H9 (cell line): ENCODE results near the gene ERP29. TPM values are rescaled to one million over a fixed set of nuclear protein-coding genes. Genes with fewer than 3 reads are reported as not detected.

ENCODE experiments used
- DNase-seq: peaks from one replicate; pipeline ENCODE4 v3.0.0-alpha.2; 2017
- H2AFZ ChIP-seq: one replicate; pipeline ENCODE4 v1.6.1; 2013; ENCODE audit warnings: mild to moderate bottlenecking, low read length, control low read depth, moderate library complexity
- H2AK5ac ChIP-seq: 2 replicates; pipeline ENCODE4 v1.6.1; 2013; ENCODE audit warnings: low read length, control low read depth, mixed read lengths; ENCODE audit not compliant: insufficient read length
- H2BK120ac ChIP-seq: one replicate; pipeline ENCODE4 v1.6.1; 2013; ENCODE audit warnings: low read depth, mild to moderate bottlenecking, low read length, control low read depth, inconsistent platforms; ENCODE audit not compliant: poor library complexity, severe bottlenecking
- H2BK12ac ChIP-seq: 2 replicates; pipeline ENCODE4 v1.6.1; 2013; ENCODE audit warnings: low read length, control low read depth, mixed read lengths, low read depth; ENCODE audit not compliant: insufficient read length
- H2BK15ac ChIP-seq: 2 replicates; pipeline ENCODE4 v1.6.1; 2013; ENCODE audit warnings: low read depth, low read length, control low read depth
- H2BK20ac ChIP-seq: one replicate; pipeline ENCODE4 v1.6.1; 2013; ENCODE audit warnings: low read depth, mild to moderate bottlenecking, low read length, control low read depth, inconsistent platforms; ENCODE audit not compliant: poor library complexity, severe bottlenecking
- H2BK5ac ChIP-seq: 2 replicates; pipeline ENCODE4 v1.6.1; 2013; ENCODE audit warnings: low read length, control low read depth, mixed read lengths; ENCODE audit not compliant: insufficient read length
- H3K14ac ChIP-seq: 2 replicates; pipeline ENCODE4 v1.6.1; 2013; ENCODE audit warnings: low read length, control low read depth; ENCODE audit not compliant: insufficient read depth
- H3K18ac ChIP-seq: 2 replicates; pipeline ENCODE4 v1.6.1; 2013; ENCODE audit warnings: low read depth, mild to moderate bottlenecking, mixed read lengths, low read length, control low read depth; ENCODE audit not compliant: insufficient read length
- H3K23ac ChIP-seq: 2 replicates; pipeline ENCODE4 v1.6.1; 2013; ENCODE audit warnings: low read length, control low read depth, mixed read lengths, low read depth; ENCODE audit not compliant: insufficient read length
- H3K23me2 ChIP-seq: 2 replicates; pipeline ENCODE4 v1.6.1; 2013; ENCODE audit warnings: low read depth, mild to moderate bottlenecking, mixed read lengths, low read length, control low read depth; ENCODE audit not compliant: insufficient read length, poor library complexity, severe bottlenecking
- H3K27ac ChIP-seq: 2 replicates; pipeline ENCODE4 v1.5.1; 2013; ENCODE audit warnings: low read length, control low read depth, mixed read lengths, low read depth; ENCODE audit not compliant: insufficient read length
- H3K27me3 ChIP-seq: 2 replicates; pipeline ENCODE4 v1.6.1; 2013; ENCODE audit warnings: low read length, control low read depth, inconsistent platforms; ENCODE audit not compliant: insufficient read depth
- H3K4ac ChIP-seq: 2 replicates; pipeline ENCODE4 v1.6.1; 2013; ENCODE audit warnings: low read depth, mild to moderate bottlenecking, control low read depth, inconsistent platforms, low read length, moderate library complexity
- H3K4me1 ChIP-seq: 2 replicates; pipeline ENCODE4 v1.6.1; 2013; ENCODE audit warnings: low read length, control low read depth, inconsistent platforms; ENCODE audit not compliant: insufficient read depth
- H3K4me2 ChIP-seq: 2 replicates; pipeline ENCODE4 v1.6.1; 2013; ENCODE audit warnings: low read length, control low read depth, mixed read lengths; ENCODE audit not compliant: insufficient read length, insufficient read depth
- H3K56ac ChIP-seq: 2 replicates; pipeline ENCODE4 v1.6.1; 2013; ENCODE audit warnings: low read depth, mild to moderate bottlenecking, mixed read lengths, low read length, control low read depth; ENCODE audit not compliant: insufficient read length
- H3K79me1 ChIP-seq: 2 replicates; pipeline ENCODE4 v1.6.1; 2013; ENCODE audit warnings: low read depth, mild to moderate bottlenecking, moderate library complexity, low read length, control low read depth, inconsistent platforms; ENCODE audit not compliant: insufficient read depth, poor library complexity, severe bottlenecking
- H3K79me2 ChIP-seq: 2 replicates; pipeline ENCODE4 v1.6.1; 2013; ENCODE audit warnings: low read length, control low read depth, inconsistent platforms; ENCODE audit not compliant: insufficient read depth
- H3K9ac ChIP-seq: 2 replicates; pipeline ENCODE4 v1.6.1; 2013; ENCODE audit warnings: low read length, control low read depth, mixed read lengths; ENCODE audit not compliant: insufficient read length; ENCODE audit errors: extremely low read depth
- H3K9me3 ChIP-seq: one replicate; pipeline ENCODE4 v1.6.1; 2013; ENCODE audit warnings: low read depth, low read length, inconsistent platforms; ENCODE audit not compliant: control insufficient read depth
- H3T11ph ChIP-seq: one replicate; pipeline ENCODE4 v1.6.1; 2013; ENCODE audit warnings: mild to moderate bottlenecking, low read length, control low read depth, inconsistent platforms
- H4K20me1 ChIP-seq: one replicate; pipeline ENCODE4 v1.6.1; 2013; ENCODE audit not compliant: control insufficient read depth, insufficient read length, insufficient read depth
- H4K5ac ChIP-seq: 2 replicates; pipeline ENCODE4 v1.6.1; 2013; ENCODE audit warnings: low read depth, mild to moderate bottlenecking, mixed read lengths, low read length, control low read depth; ENCODE audit not compliant: insufficient read length
- H4K8ac ChIP-seq: replicated peaks from 2 replicates; pipeline ENCODE4 v1.6.1; 2013; ENCODE audit warnings: low read length, control low read depth, mixed read lengths, low read depth; ENCODE audit not compliant: insufficient read length
- H4K91ac ChIP-seq: 2 replicates; pipeline ENCODE4 v1.6.1; 2013; ENCODE audit warnings: low read depth, mild to moderate bottlenecking, moderate library complexity, mixed read lengths, low read length, control low read depth; ENCODE audit not compliant: insufficient read length
- H3K27ac Mint-ChIP-seq, 3 experiments: 2 replicates in 2 of 3; 3 replicates in 1 of 3; pipeline ENCODE4 v1.8.0; 2020 to 2021; ENCODE audit warnings: mixed read lengths in 3 of 3, mild to moderate bottlenecking in 1 of 3, moderate library complexity in 1 of 3
- H3K27me3 Mint-ChIP-seq: 2 replicates; pipeline ENCODE4 v1.8.0; 2021; ENCODE audit warnings: low read depth, mild to moderate bottlenecking, moderate library complexity, mixed read lengths
- H3K36me3 Mint-ChIP-seq, 3 experiments: 2 replicates in 2 of 3; 3 replicates in 1 of 3; pipeline ENCODE4 v1.8.0; 2020 to 2021; ENCODE audit warnings: low read depth in 3 of 3, mixed read lengths in 3 of 3; ENCODE audit not compliant: insufficient read depth in 1 of 3
- H3K4me1 Mint-ChIP-seq, 2 experiments: 2 replicates each; pipeline ENCODE4 v1.8.0; 2020; ENCODE audit warnings: mixed read lengths in 2 of 2
- H3K4me3 Mint-ChIP-seq, 2 experiments: 2 replicates in 1 of 2; 3 replicates in 1 of 2; pipeline ENCODE4 v1.8.0; 2020 to 2021; ENCODE audit warnings: mild to moderate bottlenecking in 2 of 2, mixed read lengths in 2 of 2, moderate library complexity in 1 of 2
- H3K9me3 Mint-ChIP-seq, 2 experiments: 2 replicates in 1 of 2; 3 replicates in 1 of 2; pipeline ENCODE4 v1.8.0; 2020; ENCODE audit warnings: mild to moderate bottlenecking in 2 of 2, mixed read lengths in 2 of 2, moderate library complexity in 1 of 2
- CTCF ChIP-seq: fragments of 200-600 bp; sonication (generic); conservative IDR thresholded peaks from 3 replicates; pipeline ENCODE4 v1.8.0; 2021; ENCODE audit warnings: antibody characterized with exemption, mild to moderate bottlenecking
- WGBS: extraction: QIAGEN DNeasy Blood & Tissue Kit; methylation state at CpG from one replicate; pipeline ENCODE4 v1.1.7; 2013; ENCODE audit warnings: missing lambda C conversion rate, low lambda C conversion rate, mixed read lengths; ENCODE audit not compliant: insufficient read length; ENCODE audit errors: extremely low coverage; 5-methylcytosine and 5-hydroxymethylcytosine counted together
- total RNA-seq: library from RNA; stranded (reverse); gene quantifications from 2 replicates; pipeline ENCODE4 v1.2.1, GENCODE V29; 2021

ERP29 gene
- total RNA-seq, 1 experiment from 2014 or later, result 160 TPM

DNA sequence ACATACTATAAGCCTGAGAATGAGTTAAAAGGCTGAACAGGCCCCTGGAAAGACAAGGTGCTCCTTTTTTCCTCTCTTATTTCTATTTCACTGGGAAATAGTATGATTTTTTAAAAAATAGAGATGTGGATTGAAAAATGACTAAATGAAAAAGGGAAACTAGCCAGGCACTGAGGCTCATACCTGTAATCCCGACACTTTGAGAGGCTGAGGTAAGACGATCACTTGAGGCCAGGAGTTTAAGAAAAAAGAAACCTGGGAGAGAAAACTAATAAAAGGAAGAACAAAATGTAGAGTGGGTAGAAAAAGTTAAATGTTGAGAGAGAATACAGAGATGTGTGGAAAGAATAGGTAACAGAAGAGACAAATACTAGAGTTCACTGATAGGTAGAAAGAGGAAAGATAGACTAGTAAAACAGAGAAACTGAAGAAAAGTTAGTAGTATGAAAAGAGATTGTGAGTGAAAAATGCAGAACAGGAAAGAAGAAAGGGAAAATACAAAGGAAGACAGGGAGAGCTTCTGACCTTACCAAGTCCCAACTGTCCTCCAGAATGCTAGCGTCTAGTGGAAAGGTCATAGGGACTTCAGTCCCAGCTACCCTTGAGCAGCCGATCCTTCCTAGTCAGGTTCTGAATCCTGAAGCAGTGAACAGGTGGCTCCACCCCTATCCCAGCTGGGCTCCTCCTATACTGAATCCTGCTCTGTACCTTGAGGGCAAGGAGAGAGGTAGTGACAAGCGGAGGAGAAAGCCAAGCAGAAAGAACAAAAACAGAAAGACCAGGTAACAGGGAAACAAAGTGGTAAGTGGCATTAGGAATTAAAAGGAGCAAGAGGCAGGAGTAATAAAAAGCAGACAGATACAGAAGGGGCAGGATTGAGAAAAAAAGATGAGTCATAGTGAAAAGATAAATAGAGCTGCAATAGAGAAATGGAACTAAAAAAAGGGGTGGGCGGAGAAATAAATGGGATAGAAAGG, 7.5 kb upstream of the ERP29 start:
- peak overlapping the region in 1 of 2 experiments; percentile 20; a peak in 1 of 5 replicates for H3K4me3 Mint-ChIP-seq
- H3K9ac ChIP-seq, result no peak overlapping the region

More for the DNA sequence above, 7.5 kb upstream of the ERP29 start:
- Histone ChIP-seq H3K79me2 (no peaks in the 10 kb centered on the region), H4K8ac (no peak overlapping the region), H3K9me3 (no peaks in the 10 kb centered on the region), H3K56ac (no peak overlapping the region), H3K14ac (no peak overlapping the region), H2BK20ac (no peak overlapping the region), H3K27me3 (no peaks in the 10 kb centered on the region), H2BK15ac (no peak overlapping the region), H4K91ac (no peak overlapping the region), H2BK120ac (no peak overlapping the region), H3K79me1 (no peaks in the 10 kb centered on the region), H2AK5ac (no peak overlapping the region), H3K23ac (no peak overlapping the region), H4K20me1 (no peaks in the 10 kb centered on the region), H3K27ac (no peak overlapping the region), H3K4me1 (no peaks in the 10 kb centered on the region), H3K4ac (no peak overlapping the region), H2AFZ (no peak overlapping the region), H2BK12ac (no peak overlapping the region), H3K23me2 (no peaks in the 10 kb centered on the region), H2BK5ac (no peak overlapping the region), H4K5ac (no peak overlapping the region), H3K4me2 (no peak overlapping the region), H3K18ac (no peak overlapping the region), H3T11ph (no peak overlapping the region)
- Mint-ChIP-seq H3K27ac (peak overlapping the region in 2 of 3 experiments; percentile 5 to 83; a peak in 6 of 7 replicates), H3K4me1 (peaks cover 16 to 19% of the 10 kb centered on the region in 2 experiments), H3K27me3 (no peaks in the 10 kb centered on the region), H3K36me3 (peaks cover 0 to 7% (median 4%) of the 10 kb centered on the region in 3 experiments; a peak in 5 of 7 replicates), H3K9me3 (no peaks in the 10 kb centered on the region)
- WGBS, result no CpG with 5 or more reads among the region's 6 CpGs
- DNase-seq, result peak; percentile 88
- TF ChIP-seq CTCF, result no peak
